HG03025 (cell line): ENCODE measurements around the gene ELAVL1.
A peak's percentile ranks its signal among the peaks of the same experiment; 100 is the strongest.
"Not testable (repeated sequence)": the region's sequence is repeated elsewhere in the genome, so short reads cannot be mapped to it uniquely, and the experiment has no call there.

Experiments
- ATAC-seq: cut with Tn5 transposase; IDR thresholded peaks from one replicate; pipeline ENCODE4 v1.9.1; 2021; ENCODE audit warnings: mild to moderate bottlenecking, moderate library complexity; ENCODE audit not compliant: unreplicated experiment, low FRiP score

ELAVL1 gene

DNA sequence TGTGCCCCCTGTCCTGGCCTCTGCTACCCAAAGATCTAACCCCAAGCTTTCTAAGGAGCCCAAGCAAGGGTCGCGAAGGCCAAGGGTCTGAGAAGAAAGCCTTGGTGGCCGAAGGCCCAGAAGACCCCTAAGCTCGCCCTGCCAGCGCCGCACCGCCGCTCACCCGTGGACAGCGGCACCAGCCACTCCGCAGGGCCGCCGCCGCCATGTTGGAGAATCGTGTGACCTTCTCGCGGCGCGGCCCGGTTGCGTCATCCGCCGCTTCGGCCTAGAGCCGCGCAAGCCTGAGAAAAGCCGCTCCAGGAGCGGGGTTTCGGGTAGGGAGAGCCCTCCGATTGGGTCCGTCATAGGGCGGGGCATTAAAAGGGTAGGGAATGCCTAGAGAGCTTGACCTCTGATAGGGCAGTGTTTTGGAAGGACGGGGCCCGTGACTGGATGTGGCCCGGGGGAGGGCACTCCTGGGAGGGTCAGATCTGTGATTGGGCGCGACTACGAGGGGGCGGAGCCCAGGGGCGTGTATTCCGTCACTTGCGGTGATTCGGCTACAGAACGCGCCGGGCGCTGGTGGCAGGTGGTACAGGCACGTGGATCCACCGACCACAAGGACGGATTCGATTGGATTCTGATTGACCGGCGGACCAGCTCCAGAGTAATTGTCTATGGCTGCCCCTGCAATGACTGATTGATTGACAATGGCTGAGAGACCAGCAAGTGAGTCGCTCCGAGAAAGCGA lies 61.8 kb downstream of the ELAVL1 start, which contains the start of gene TIMM44:
Gene TIMM44 (minus strand): TSS at position 223 of the 733 bp plus-strand sequence. CDS start 15 bp downstream, at position 208.
- peak; percentile 91 for ATAC-seq

DNA sequence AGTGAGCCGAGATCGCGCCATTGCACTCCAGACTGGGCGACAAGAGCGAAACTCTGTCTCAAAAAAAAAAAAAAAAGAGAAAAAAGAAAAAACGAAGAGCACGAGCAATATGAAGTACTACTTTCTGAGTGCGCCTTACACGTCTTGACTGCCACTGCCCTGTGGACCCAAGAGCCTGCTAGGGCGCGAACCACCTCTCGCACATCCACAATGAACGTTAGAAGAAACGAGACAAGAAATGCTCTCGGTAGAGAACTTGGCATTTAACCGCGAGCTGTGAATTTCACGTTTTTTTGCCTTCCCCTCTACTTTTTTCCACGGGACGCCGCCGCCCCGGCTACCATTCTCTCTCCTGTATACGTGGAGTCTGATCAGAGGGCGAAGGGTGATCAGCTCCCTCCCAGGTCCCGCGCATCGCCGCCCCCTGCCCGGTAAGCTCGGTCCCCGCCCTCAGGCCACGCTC lies 62.4 kb downstream of the ELAVL1 start:
- ATAC-seq: peak; percentile 12

DNA sequence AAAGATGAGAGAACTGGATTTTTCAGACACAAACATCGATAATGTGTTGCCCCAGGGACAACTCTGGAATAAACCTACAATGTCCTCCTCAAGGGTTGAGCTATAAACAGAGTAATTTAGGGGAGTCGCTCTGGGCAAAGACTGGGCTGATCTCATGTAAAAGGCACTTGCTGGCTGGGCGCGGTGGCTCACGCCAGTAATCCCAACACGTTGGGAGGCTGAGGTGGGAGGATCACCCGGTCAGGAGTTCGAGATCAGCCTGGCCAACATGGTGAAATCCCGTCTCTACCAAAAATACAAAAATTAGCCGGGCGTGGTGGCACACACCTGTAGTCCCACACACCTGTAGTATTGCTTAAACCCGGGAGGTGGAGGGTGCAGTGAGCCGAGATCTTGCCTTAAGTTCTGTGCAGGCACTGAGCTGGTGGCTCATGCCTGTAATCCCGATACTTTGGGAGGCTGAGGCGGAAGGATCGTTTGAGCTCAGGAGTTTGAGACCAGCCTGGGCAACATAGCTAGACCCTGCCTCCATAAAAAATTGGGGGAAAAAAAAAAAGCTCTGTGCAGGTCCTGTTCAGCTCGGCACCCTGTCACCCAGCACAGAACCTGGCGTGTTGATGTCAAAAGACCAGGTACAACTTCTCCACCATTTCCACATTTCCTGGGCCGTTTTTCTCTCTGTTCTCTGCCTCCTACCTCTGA lies 63.4 kb downstream of the ELAVL1 start:
- ATAC-seq: no peak

DNA sequence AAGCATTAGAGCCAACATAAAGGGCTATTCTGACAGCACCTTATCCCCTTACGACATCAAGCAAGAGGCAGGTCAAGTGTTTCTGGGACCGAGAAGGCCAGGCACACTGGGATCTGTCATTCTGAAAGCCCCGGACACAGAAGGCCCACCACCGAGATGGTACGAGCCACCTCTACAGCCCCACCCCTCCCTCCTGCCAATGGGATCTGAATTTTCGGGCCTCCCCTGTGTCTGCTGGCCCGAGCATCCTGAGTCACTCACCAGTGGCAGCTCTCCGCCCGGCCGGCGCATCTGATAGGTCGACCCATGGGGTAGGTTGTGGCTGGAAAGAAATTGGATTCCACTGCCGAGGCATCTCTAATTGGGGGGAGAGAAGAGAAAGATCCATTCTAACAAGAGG lies 64.6 kb downstream of the ELAVL1 start:
- no peak for ATAC-seq

DNA sequence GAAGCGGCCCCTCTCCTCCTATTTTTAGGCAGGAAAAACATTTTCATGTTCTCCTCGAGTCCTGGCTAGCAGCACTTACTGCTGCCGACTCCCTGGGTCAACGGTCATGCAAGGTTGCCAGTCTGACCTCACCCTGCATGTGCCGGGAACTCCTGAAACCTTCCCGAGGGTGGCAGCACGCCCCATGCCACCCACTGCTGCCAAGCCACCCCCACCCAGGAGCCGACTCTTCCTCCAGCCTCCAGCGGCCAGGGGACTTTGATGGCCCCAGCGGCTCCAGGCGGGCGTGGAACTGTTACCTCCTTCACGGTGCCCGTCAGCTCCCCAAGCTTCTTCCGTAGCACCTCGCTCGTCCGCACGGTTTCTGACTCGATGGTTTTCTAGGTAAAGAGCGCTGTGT lies 70.7 kb downstream of the ELAVL1 start:
- ATAC-seq: no peak

DNA sequence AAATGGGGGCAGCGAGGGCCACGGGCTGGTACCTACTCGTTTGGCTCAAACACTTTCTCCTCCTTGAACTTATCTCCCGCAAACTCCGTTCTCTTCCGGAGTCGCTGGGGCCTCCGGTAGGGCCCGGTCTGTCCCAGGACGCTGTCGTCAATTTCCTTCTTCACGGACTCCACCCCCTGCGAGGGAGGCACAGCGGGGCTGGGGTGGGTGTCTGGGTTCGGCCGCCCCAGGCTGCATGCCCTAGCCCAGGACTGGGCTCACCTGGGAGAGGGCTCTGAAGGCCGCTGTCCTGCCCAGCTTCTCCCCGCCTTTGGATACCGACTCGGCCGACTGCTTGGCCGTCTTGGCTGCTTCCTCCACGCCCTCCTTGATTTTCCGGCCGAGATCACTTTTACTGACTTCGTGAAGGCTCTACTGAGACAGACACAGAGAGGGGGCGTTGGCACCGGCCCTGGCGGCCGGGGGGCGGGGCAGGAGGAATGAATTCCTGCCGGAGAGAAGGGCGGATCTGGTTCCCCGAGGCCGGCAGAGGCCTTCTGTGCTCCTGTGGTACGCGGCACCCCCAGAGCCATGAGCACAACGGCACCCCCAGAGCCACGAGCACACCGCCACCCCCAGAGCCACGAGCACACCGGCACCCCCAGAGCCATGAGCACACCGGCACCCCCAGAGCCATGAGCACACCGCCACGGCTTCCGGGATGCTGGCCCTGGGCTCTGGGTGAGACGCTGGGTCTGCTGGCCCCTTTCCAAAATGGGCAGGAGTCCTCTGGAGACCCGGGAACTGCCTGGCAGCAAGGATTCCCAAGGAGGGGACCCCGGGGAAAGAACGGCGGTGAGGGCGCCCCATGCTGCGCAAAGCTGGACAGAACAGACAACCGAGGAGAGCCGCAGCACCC lies 71.4 kb downstream of the ELAVL1 start:
- ATAC-seq: no peak

DNA sequence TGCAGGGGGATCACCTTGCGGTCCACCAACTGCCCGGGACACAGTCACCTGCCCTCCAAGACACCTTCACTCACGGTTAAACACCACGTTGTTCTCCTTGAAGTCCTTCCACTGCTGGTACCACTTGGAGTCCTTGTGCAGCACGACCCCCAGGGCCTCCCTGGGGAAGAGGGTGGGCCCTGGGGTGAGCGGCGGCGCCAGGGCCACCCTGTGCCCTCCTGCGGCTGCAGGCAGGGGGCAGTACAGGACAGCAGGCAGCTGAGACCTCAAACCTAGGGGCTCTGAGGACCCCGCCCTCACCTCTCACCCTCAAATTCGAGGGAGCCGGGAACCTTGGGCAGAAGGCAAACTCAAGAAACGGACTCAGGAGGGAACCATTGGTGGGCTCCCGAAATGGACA lies 72.0 kb downstream of the ELAVL1 start:
- ATAC-seq: no peak

DNA sequence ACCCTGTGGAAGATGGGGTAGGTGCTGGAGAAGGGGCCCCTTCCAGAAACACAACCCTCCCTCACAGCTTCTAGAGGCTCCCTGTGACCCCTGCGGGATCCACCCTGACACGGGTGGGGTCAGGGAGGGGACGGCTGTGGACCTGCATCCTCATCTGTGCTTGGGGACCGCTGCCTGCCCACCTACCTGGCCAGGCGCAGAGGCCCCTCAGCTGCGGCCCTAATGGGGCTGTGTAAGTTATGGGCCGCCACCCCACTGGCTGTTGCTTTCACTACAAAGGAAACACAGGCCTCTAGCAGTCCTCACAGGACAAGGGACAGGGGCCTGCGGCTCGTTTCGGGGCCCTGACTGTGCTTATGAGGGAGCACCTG lies 72.5 kb downstream of the ELAVL1 start:
- no peak for ATAC-seq

DNA sequence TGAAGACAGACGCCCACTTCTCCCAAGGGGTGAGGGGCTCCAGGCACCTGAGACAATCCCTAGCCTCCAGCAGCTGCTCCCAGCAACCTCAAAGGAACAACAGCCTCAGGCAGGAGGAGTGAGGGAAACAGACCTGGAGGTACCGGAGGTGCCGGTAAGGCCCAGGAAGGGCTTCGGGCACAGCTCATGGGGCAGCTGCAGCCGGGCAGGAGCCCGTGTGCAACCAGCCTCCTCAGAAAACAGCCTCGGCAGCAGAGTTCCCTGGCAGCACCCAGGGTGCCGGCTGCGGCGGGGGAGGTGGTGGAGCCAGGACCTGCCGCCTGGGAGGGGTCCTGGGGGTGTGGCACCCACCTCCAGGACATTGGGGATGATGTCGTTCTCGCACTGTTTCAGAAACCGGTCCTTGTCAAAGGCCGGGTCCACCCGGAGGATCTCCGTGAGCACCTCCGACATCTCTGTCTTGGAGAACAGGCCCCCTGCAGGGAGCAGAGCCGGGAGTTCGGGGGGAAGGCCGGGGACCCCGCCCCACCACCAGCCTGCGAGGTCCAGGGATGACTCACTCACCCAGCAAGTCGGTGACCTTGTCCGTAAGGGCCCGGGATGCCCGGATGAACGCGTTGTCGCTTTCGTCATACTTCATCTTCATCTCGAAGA lies 73.0 kb downstream of the ELAVL1 start:
- no peak for ATAC-seq

DNA sequence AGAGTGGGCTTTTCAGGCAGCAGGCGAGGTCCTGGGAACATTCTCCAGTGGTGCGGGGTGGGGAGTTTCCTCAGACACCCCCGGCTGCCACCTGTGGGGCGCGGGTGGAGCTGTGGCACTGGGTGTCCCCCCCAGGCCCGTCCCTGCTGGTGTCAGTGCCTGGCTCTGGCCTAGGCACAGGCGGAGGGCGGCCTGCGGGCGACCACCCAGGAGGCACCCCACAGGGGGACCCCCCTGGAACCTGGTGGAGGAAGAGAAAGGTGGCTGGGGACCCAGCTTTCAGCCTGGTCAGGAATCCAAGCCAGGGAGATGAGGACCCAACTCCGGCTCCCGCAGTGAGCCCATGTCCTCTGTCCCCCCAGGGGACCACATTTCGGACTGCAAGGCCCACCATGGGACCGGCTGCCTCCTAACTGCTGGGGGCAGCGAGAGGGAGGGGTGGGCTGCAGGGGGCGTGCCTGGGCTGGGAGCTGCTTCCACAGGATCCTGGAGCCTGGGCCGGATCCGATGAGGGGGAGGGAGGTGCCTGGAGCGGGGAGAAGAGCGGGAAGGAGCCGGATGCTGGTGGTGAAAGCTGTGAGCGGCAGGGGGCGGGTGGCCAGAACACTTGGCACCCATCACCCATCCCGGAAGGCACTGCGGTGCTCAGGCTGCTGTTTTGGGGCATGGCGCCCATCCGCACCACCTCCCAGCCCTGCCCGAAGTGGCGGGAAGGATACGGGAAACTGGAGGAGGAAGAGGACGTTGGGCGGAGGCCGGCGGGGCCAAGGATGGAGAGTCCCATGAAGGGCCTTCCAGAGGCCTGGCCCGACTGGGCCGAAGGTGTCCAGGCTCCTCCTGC lies 74.0 kb downstream of the ELAVL1 start:
- no peak for ATAC-seq

DNA sequence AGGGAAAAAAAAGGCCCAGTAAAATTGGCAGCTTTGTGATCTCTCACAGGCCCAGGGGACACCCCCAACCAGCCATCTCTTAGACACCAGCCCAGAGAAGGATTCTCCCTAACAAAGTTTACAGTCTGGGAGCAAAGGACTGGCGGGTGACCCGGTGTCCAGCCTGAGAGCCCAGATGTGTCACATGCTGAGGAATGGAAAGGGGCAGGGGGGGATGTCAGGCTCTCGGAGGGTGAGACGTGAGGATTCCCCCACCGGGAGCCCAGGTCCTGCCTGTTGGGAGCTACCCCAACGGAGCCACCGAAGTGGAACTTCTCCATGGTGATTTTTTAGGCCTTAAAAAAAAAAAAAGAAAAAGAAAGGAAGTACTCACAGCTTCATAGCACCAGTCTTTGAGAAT lies 74.7 kb downstream of the ELAVL1 start:
- ATAC-seq: no peak

DNA sequence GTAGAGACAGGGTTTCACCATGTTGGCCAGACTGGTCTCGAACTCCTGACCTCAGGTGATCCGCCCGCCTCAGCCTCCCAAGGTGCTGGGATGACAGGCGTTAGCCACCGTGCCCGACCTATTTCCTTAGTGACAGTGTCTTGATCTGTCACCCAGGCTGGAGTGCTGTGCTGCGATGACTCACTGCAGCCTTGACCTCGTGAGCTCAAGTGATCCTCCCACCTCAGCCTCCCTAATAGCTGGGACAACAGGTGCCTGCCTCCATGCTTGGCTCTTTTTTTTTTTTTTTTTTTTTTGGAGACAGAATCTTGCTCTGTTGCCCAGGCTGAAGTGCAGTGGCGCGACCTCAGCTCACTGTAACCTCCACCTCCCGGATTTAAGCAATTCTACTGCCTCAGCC lies 75.4 kb downstream of the ELAVL1 start:
- ATAC-seq: not testable (repeated sequence)

DNA sequence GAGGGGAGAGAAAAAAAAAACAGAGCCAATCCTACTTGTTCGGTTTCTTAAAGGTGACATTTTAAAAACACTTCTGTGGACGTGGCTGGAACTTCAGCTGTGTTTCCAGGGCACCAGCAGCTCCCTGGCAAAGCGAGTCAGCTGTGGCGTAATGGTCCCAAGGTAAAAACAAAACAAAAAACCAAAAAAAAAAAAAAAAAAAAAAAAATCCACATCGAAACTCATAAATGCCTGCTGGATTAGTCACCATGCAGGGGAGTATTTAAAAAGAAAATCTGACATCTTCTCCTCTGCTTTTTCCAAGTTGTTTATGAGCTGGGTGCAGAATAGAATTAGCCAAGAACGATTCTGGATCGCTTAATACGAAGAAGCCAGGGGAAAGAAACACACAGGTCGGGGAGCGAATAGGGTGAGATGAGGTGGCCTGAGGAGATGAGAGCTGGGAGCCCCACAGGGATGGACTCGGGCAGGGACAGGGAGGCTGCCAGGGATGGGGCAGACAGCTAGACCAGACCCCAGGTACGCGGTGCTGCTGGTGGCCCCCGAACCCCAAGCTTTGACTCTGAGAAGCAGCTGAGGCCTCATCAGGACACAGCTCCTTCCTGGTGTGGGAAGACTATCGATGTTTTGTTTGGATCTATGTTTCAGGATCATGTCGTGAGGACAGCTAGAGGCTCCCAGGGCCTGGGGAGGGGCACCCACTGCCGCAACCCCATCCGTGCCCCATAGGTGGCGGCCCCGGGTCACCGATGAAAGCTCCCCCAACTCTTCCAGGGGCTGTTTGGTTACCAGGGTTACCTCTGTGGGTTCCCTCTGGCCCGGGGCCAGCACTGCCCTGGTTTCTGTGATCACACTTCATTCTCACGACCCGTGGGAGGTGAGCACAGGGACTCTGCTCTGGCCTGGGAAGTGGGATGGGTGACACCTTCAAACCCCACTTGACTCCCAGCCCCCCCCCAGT lies 76.4 kb downstream of the ELAVL1 start:
- ATAC-seq: no peak

DNA sequence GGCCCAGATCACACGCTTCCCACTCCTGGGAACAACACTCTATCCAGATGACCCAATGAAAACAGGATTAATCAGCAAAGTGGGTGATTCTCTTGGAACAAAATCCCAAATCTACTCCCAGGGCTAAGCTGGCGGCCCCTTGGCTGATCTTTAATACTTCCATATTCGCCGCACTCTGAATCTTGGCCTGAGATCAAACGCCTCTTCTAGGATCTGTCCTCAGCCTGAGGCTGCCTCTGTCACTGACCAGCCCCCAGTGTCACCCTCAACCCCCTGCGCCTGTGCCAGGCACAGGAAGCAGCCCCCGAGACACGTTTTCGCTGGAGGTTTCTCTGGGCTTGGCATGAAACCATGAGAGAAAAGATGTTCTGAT lies 77.1 kb downstream of the ELAVL1 start:
- ATAC-seq: no peak

DNA sequence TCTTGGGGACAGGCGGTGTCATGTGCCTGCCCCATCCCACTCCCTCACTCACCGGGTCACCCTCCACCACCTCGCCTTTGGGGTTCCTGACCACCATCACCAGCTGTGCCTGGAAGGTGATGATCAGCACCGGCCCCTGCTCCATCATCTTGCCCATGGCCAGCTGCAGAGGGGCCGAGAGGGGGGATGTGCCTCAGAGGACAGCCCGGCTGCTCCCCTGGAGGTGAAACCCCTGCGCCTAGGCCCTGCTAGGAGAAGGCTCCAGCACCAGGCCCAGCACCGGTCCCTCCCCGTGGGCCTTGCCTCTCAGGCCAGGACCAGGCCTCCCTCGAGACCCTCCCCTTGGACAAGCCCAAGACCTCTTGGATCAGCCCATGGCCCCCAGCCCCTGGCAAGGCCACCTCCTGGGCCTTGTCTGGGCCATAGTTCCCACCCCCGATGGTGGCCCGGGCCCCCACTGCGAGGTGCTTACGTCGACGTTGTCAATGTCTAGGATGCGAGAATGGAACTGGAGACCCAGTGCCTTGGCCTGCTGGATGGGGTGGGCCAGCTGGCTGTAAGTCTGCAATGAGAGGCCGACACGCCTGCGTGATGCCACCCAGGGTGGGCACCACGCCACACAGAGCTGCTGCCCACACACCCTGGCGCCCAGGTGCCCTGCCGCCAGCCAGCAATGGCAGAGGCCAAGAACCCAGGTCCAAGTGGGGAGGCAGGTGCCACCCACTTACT lies 77.7 kb downstream of the ELAVL1 start:
- ATAC-seq: no peak

DNA sequence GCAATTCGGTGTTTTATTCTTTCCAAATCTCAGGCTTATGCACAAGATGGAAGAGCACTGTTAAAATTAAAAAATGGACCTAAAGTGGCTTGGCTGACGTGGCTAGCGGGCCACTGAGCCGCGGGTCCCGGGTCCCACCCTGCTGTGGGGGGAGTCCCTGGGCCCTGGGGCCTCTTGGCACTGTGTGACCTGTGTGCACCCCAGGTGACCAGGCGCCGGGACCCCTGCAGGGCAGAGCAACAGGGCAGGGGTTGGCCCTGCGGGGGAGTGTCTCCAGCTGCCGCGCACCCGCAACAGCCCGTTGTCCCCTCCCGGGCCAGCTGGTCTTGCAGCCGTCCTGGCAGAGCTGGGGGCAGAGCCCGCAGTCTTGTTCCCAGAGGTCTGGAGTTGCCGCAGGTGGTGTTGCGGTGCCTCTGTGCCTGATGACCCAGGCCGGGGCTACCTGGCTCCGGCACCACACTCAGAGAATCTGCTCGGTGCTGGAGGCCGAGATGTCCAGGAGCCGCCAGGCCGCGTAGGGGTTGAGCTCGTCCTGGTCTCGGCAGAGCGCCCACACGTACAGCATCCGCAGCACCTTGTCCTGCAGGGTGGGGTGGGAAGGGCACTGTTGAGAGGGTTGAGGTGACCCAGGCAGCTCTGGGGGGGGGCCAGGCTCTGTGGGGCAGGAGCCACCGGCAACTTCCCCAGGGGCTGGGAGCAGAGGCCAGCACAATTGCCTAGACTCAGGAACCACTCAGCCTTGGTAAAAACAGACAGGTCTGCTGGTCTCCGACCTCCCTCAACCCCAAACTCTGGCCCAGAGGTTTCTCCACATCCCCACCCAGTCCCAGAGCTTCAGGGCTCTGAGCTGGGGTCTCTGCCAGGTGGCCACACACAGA lies 78.5 kb downstream of the ELAVL1 start:
- ATAC-seq: no peak
